ENCODE measurements around the gene LASP1NB.
A peak's percentile ranks its signal among the peaks of the same experiment; 100 is the strongest.

LASP1NB gene

GRCh38 chr17:38883592-38884526, 41.6 kb upstream of the LASP1NB start:
- peak overlapping the region; percentile 87 for H3K27ac ChIP-seq
- H3K4me1 ChIP-seq (ENCODE audit: control insufficient read depth in 1 of 2, insufficient read depth in 1 of 2, low read depth in 1 of 2, low read length in 1 of 2): peaks cover 92 to 98% of the 10 kb centered on the region in 2 experiments
- H3K9me3 ChIP-seq: no peaks in the 10 kb centered on the region
- peak overlapping the region; percentile 0 to 40 for H3K4me3 ChIP-seq (ENCODE audit: low read depth in 1 of 2, low read length in 1 of 2)
- peaks cover 87% of the 10 kb centered on the region for H3K36me3 ChIP-seq
- TF ChIP-seq CTCF (IDR thresholded peaks at IDR 0.05): no peak
- no peaks in the 10 kb centered on the region for H3K27me3 ChIP-seq

GRCh38 chr17:38885044-38885727, 40.2 kb upstream of the LASP1NB start:
- Histone ChIP-seq H3K27ac (peak overlapping the region; percentile 87), H3K4me3 (ENCODE audit: low read depth in 1 of 2, low read length in 1 of 2) (no peak overlapping the region), H3K4me1 (ENCODE audit: control insufficient read depth in 1 of 2, insufficient read depth in 1 of 2, low read depth in 1 of 2, low read length in 1 of 2) (peaks cover 98 to 99% of the 10 kb centered on the region in 2 experiments), H3K36me3 (peaks cover 85% of the 10 kb centered on the region), H3K27me3 (no peaks in the 10 kb centered on the region), H3K9me3 (no peaks in the 10 kb centered on the region)
- no peak for TF ChIP-seq CTCF (IDR thresholded peaks at IDR 0.05)

- H3K9me3 ChIP-seq: no peaks in the 10 kb centered on the region
- H3K4me3 ChIP-seq (ENCODE audit: low read depth in 1 of 2, low read length in 1 of 2): no peak overlapping the region
- H3K27me3 ChIP-seq: no peaks in the 10 kb centered on the region
- peaks cover 84% of the 10 kb centered on the region for H3K36me3 ChIP-seq
- peaks cover 98 to 99% of the 10 kb centered on the region in 2 experiments for H3K4me1 ChIP-seq (ENCODE audit: control insufficient read depth in 1 of 2, insufficient read depth in 1 of 2, low read depth in 1 of 2, low read length in 1 of 2)
- peak overlapping the region; percentile 87 for H3K27ac ChIP-seq
- no peak for TF ChIP-seq CTCF (IDR thresholded peaks at IDR 0.05)
Measured at GRCh38 chr17:38885728-38886642, 39.4 kb upstream of the LASP1NB start.

GRCh38 chr17:38886643-38887010, 38.8 kb upstream of the LASP1NB start:
- Histone ChIP-seq H3K27ac (peak overlapping the region; percentile 87), H3K4me3 (ENCODE audit: low read depth in 1 of 2, low read length in 1 of 2) (no peak overlapping the region), H3K9me3 (no peaks in the 10 kb centered on the region), H3K27me3 (no peaks in the 10 kb centered on the region), H3K36me3 (peaks cover 84% of the 10 kb centered on the region), H3K4me1 (ENCODE audit: control insufficient read depth in 1 of 2, insufficient read depth in 1 of 2, low read depth in 1 of 2, low read length in 1 of 2) (peaks cover 99% of the 10 kb centered on the region in 2 experiments)
- TF ChIP-seq CTCF (IDR thresholded peaks at IDR 0.05): no peak

- H3K36me3 ChIP-seq: peaks cover 89% of the 10 kb centered on the region
Measured at GRCh38 chr17:38888842-38889241, 36.6 kb upstream of the LASP1NB start.

More at GRCh38 chr17:38888842-38889241, 36.6 kb upstream of the LASP1NB start:
- Histone ChIP-seq H3K4me3 (ENCODE audit: low read depth in 1 of 2, low read length in 1 of 2) (no peak overlapping the region), H3K9me3 (no peaks in the 10 kb centered on the region), H3K27me3 (no peaks in the 10 kb centered on the region), H3K4me1 (ENCODE audit: control insufficient read depth in 1 of 2, insufficient read depth in 1 of 2, low read depth in 1 of 2, low read length in 1 of 2) (peaks cover 99 to 100% of the 10 kb centered on the region in 2 experiments), H3K27ac (peak overlapping the region; percentile 93)
- TF ChIP-seq CTCF (IDR thresholded peaks at IDR 0.05): no peak

Data from neutrophil (primary cell).